GM19463 (cell line): ENCODE data around the gene VAMP1.
"Not testable (repeated sequence)": the region's sequence is repeated elsewhere in the genome, so short reads cannot be mapped to it uniquely, and the experiment has no call there.

Experiments used
- ATAC-seq: cut with Tn5 transposase; IDR thresholded peaks from one replicate; pipeline ENCODE4 v1.9.1; 2021; ENCODE audit warnings: mild to moderate bottlenecking, moderate library complexity; ENCODE audit not compliant: unreplicated experiment

VAMP1 gene

GRCh38 chr12:6469609-6470374 is 685 bp downstream of the VAMP1 start:
- no peak for ATAC-seq

- no peak for ATAC-seq
Measured at GRCh38 chr12:6469092-6469491, 1.4 kb downstream of the VAMP1 start.

GRCh38 chr12:6468283-6468575 is 2.2 kb downstream of the VAMP1 start:
- ATAC-seq = no peak

GRCh38 chr12:6467571-6468282 is 2.8 kb downstream of the VAMP1 start:
- ATAC-seq = not testable (repeated sequence)

- ATAC-seq = not testable (repeated sequence)
Measured at GRCh38 chr12:6466751-6467150, 3.7 kb downstream of the VAMP1 start.

GRCh38 chr12:6466184-6466573 is 4.3 kb downstream of the VAMP1 start:
- no peak for ATAC-seq

- no peak for ATAC-seq
Measured at GRCh38 chr12:6465467-6466183, 4.9 kb downstream of the VAMP1 start.

- no peak for ATAC-seq
Measured at GRCh38 chr12:6464531-6464930, 5.9 kb downstream of the VAMP1 start.

GRCh38 chr12:6463858-6464257 is 6.6 kb downstream of the VAMP1 start:
- no peak for ATAC-seq

- no peak for ATAC-seq
Measured at GRCh38 chr12:6463216-6463615, 7.3 kb downstream of the VAMP1 start.

- ATAC-seq = no peak
Measured at GRCh38 chr12:6462234-6462995, 8.1 kb downstream of the VAMP1 start.

- ATAC-seq = peak; percentile 87
Measured at GRCh38 chr12:6461401-6462233, 8.9 kb downstream of the VAMP1 start.

- ATAC-seq = no peak
Measured at GRCh38 chr12:6460751-6461371, 9.6 kb downstream of the VAMP1 start.

GRCh38 chr12:6459004-6459337 is 11.5 kb downstream of the VAMP1 start:
- ATAC-seq = no peak

- no peak for ATAC-seq
Measured at GRCh38 chr12:6458281-6459003, 12.0 kb downstream of the VAMP1 start.

- ATAC-seq = no peak
Measured at GRCh38 chr12:6457220-6457945, 13.1 kb downstream of the VAMP1 start.

- no peak for ATAC-seq
Measured at GRCh38 chr12:6452944-6453630, 17.4 kb downstream of the VAMP1 start.
